Psoas muscle (tissue), 8 donors: ENCODE measurements around the gene CACNG8. TPM values are rescaled to one million over a fixed set of nuclear protein-coding genes. Genes with fewer than 3 reads are reported as not detected.

ENCODE experiments used
- ATAC-seq, 4 donors: fragments of 200-7000 bp; cut with Tn5 transposase; one replicate each; pipeline ENCODE4 v1.9.1; 2020; ENCODE audit warnings: moderate library complexity in 3 of 4, mild to moderate bottlenecking in 2 of 4
- DNase-seq, 2 donors: peaks; one replicate each; pipeline ENCODE4 v3.0.0-alpha.2; 2020
- H3K27ac ChIP-seq: fragments of 200-600 bp; one replicate; pipeline ENCODE4 v1.8.0; 2022
- H3K27me3 ChIP-seq, 3 donors: fragments of 200-600 bp in 1 of 3; one replicate each; pipeline versions ENCODE4 v1.6.1 to v1.8.0; 2013 to 2022; ENCODE audit warnings: low read length in 2 of 3, mild to moderate bottlenecking in 2 of 3, moderate library complexity in 1 of 3; ENCODE audit not compliant: insufficient read depth in 3 of 3
- H3K36me3 ChIP-seq, 2 donors: fragments of 200-600 bp in 1 of 2; one replicate each; pipeline versions ENCODE4 v1.6.1 to v1.8.0; 2013 to 2022; ENCODE audit warnings: low read depth in 1 of 2, mild to moderate bottlenecking in 1 of 2, moderate library complexity in 1 of 2; ENCODE audit not compliant: insufficient read depth in 1 of 2
- H3K4me1 ChIP-seq: fragments of 200-600 bp; one replicate; pipeline ENCODE4 v1.8.0; 2022
- H3K4me3 ChIP-seq: fragments of 200-600 bp; one replicate; pipeline ENCODE4 v1.8.0; 2022; ENCODE audit warnings: mild to moderate bottlenecking
- H3K9me3 ChIP-seq: fragments of 200-600 bp; one replicate; pipeline ENCODE4 v1.8.0; 2022
- WGBS, 3 donors: extraction: QIAGEN DNeasy Blood & Tissue Kit; methylation state at CpG; one replicate each; pipeline versions ENCODE4 v1.1.6 to v1.1.7; 2013; 5-methylcytosine and 5-hydroxymethylcytosine counted together
- intact Hi-C, 2 donors: fragments of 100-400 bp; cut with DNase I; formaldehyde crosslinking; loops; one replicate each; pipeline versions ENCODE4 v1.11.0 to v1.14.2; 2022
- polyA plus RNA-seq, 3 donors: library from polyadenylated mRNA; stranded (reverse); fragments of 200-250 nt; gene quantifications; one replicate each; pipeline ENCODE4 v1.2.3, GENCODE V29; 2013
- total RNA-seq, 4 donors: library from RNA; stranded (reverse); fragmentation: NEBNext Ultra II Directional in 2 of 4; extraction: Animal tissue kit (Norgen Biotek cat#: 25700) in 2 of 4; gene quantifications; one replicate each; pipeline versions ENCODE4 v1.2.1 to v1.2.4, GENCODE V29; 2021 to 2023
- TF ChIP-seq, protein P1 (sequence below): fragments of 200-600 bp; IDR thresholded peaks from one replicate; pipeline ENCODE4 v1.8.0; 2022; ENCODE audit warnings: antibody characterized with exemption
- donor health status: healthy with polysubstance abuse.
- donor health status: DM: no; HTN: no; CAD: no; lungs with moderate emphysema.
- donor health status: Bipolar disorder and iron deficiency.
- donor health status: healthy.
- donor health status: DM: yes; HTN: yes; CAD: no.
- donor health status: DM: no; HTN: no; CAD: no.
- donor health status: DM: no; HTN: no; CAD: no.
- donor health status: DM: yes; HTN: yes; CAD: no.

Gene CACNG8
- total and polyA plus RNA-seq, 7 donors = 0.04 to 0.42 (median 0.16) TPM

DNA sequence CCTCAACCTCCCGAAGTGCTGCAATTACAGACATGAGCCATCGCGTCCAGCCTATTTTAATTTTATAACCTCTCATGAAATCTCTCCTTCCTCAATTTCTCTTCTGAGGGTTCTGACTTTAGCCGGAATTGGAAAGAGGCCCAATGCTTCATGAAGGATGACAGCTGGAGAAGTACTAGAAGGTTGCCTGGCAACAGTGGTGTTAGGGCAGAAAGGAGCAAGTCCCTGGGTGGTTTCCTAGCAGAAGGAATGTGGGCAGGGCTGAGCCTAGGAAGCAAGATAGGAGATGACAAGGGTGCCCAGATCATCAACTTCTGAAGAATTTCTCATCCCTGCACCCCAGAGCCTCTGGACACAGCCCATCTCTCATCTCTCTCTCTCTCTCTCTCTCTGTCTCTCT lies 54.5 kb downstream of the CACNG8 start:
- intact Hi-C loops = no loop called here
- H3K4me3 ChIP-seq = no peak overlapping the region
- TF ChIP-seq, protein P1, sequence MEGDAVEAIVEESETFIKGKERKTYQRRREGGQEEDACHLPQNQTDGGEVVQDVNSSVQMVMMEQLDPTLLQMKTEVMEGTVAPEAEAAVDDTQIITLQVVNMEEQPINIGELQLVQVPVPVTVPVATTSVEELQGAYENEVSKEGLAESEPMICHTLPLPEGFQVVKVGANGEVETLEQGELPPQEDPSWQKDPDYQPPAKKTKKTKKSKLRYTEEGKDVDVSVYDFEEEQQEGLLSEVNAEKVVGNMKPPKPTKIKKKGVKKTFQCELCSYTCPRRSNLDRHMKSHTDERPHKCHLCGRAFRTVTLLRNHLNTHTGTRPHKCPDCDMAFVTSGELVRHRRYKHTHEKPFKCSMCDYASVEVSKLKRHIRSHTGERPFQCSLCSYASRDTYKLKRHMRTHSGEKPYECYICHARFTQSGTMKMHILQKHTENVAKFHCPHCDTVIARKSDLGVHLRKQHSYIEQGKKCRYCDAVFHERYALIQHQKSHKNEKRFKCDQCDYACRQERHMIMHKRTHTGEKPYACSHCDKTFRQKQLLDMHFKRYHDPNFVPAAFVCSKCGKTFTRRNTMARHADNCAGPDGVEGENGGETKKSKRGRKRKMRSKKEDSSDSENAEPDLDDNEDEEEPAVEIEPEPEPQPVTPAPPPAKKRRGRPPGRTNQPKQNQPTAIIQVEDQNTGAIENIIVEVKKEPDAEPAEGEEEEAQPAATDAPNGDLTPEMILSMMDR = no peak
- H3K27me3 ChIP-seq = no peaks in the 10 kb centered on the region
- 63 to 65% (median 65%) methylated on average over 4 of the region's 4 CpGs for WGBS, 3 donors
- no peaks in the 10 kb centered on the region for H3K36me3 ChIP-seq
- ATAC-seq (no peak), DNase-seq (no peak)
- no peaks in the 10 kb centered on the region for H3K9me3 ChIP-seq
- H3K27ac ChIP-seq = no peak overlapping the region
- H3K4me1 ChIP-seq = no peaks in the 10 kb centered on the region

DNA sequence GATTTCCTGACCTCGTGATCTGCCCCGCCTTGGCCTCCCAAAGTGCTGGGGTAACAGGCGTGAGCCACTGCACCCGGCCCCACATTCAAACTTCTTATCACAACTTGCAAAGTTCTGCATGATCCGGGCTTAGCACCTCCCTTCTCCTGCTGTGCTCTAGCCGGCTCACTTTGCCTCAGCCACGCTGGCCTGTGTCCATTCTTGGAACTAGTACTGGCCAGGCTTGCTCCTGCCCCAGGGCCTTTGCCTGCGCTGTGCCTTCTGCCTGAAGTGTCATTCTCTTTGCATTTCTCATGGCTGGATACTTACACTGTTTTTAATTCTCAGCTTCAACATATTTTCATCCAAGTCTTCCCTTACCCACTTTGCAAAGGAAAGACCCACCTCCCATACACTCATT lies 58.6 kb downstream of the CACNG8 start:
- 82 to 90% (median 89%) methylated on average over 8 of the region's 8 CpGs for WGBS, 3 donors
- DNase-seq = no peak

DNA sequence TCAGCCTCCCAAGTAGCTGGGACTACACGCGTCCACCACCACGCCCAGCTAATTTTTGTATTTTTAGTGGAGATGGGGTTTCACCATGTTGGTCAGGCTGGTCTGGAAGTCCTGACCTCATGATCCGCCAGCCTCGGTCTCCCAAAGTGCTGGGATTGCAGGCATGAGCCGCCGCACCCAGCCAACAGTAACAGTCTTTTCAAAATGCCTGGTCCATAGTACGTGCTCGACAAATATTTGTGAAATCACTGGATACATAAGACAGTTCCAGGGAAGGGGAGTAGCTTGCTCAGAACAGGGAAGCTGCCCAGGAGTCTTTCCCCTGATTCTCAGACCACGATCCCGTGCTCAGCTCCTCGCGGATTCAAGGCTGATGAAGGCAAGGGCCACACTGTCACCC lies 59.2 kb downstream of the CACNG8 start:
- TF ChIP-seq, protein P1 = no peak
- 88 to 94% (median 92%) methylated on average over 13 of the region's 13 CpGs for WGBS, 3 donors
- Histone ChIP-seq H3K4me1 (no peaks in the 10 kb centered on the region), H3K36me3 (no peaks in the 10 kb centered on the region), H3K4me3 (no peak overlapping the region), H3K27ac (no peak overlapping the region), H3K9me3 (no peaks in the 10 kb centered on the region), H3K27me3 (peaks cover 0 to 8% (median 2%) of the 10 kb centered on the region in 3 donors)
- ATAC-seq (no peak), DNase-seq (no peak)
- intact Hi-C loops = loop anchor here in 1 of 2 donors (2.0 to 10.0 kb wide), 3 partner anchors 45 to 207 kb away; no protein-coding TSS in a partner anchor

More for the DNA sequence above, 58.6 kb downstream of the CACNG8 start:
- no peak for ATAC-seq
- H3K27me3 ChIP-seq = peaks cover 0 to 4% (median 2%) of the 10 kb centered on the region in 3 donors
- no peaks in the 10 kb centered on the region for H3K36me3 ChIP-seq
- no peak overlapping the region for H3K4me3 ChIP-seq
- no peak overlapping the region for H3K27ac ChIP-seq
- intact Hi-C loops = loop anchor here in 1 of 2 donors (5.0 to 10.0 kb wide), 2 partner anchors 44 to 207 kb away; no protein-coding TSS in a partner anchor
- TF ChIP-seq, protein P1 = no peak
- H3K4me1 ChIP-seq = no peaks in the 10 kb centered on the region
- no peaks in the 10 kb centered on the region for H3K9me3 ChIP-seq

DNA sequence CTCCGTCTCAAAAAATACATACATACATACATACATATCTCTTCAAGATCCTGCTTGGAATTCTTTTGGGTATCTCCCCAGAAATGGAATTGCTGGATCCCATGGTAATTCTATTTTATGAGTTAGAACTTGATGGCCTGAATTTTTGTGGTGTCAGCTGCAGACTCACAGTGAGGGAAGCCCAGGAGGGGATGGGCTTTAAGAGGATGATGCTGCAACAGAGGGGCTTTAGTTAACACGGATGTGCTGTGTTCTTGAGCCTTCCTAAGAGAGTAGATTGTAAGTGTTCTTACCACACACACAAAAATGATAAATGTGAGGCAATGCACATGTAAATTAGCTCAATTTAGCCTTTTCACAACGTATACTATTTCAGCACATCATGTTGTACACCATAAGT lies 60.5 kb downstream of the CACNG8 start:
- 39 to 49% (median 40%) methylated on average over 3 of the region's 3 CpGs for WGBS, 3 donors

More for the DNA sequence above, 60.5 kb downstream of the CACNG8 start:
- DNase-seq (no peak), ATAC-seq (no peak)
- no peaks in the 10 kb centered on the region for H3K4me1 ChIP-seq
- no peak overlapping the region for H3K27ac ChIP-seq
- TF ChIP-seq, protein P1 = no peak
- H3K4me3 ChIP-seq = no peak overlapping the region
- no peaks in the 10 kb centered on the region for H3K9me3 ChIP-seq
- intact Hi-C loops = loop anchor here in 1 of 2 donors (2.0 to 10.0 kb wide), 3 partner anchors 46 to 208 kb away; no protein-coding TSS in a partner anchor
- no peaks in the 10 kb centered on the region for H3K36me3 ChIP-seq
- peaks cover 0 to 11% (median 2%) of the 10 kb centered on the region in 3 donors for H3K27me3 ChIP-seq
